Measurements from ENCODE around the gene ELMO2.

DNA sequence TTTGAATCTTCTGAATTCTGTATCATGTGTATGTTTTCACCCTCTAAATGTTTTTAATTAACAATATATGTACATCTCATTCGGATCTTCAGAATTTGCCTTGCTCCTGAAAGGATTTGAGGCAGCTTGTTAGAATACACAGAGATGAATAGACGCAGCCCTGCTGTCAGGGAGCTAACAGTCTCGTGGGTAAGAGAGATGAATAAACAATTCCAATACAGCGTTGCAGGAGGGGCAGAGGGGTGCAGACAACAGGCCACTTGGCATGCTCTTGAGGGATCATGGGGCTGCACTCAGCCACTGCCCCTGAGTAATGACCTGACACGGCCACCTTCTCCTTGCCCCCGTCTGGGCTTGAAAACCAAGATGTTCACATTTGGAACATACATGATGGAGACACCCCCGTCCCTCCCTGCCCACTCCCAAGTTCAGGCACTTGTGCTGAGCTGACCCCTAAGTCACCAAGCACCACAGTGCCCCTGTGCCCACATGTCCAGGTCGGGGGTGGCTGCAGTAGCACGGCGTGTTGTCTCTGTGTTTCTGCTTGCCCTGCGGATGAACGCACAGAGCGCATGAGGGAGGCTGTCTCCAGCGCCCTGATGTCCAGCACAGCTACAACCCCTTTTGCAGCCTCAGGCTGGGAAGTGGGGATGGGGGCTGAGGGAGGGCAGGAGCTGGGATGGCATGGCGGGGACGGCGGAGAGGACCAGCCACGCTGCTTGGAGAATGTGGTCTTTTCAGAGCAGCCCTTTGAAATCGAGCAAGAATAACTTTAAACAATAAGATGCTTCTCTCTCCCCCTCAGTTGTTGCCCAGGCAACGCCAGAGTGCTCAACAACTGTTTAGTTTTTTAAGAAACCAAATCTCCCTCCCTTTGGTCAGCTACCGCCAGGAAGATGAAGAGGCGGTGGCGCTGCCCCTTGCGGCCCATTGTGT lies 65.1 kb downstream of the ELMO2 start:
- TF ChIP-seq, protein P1, sequence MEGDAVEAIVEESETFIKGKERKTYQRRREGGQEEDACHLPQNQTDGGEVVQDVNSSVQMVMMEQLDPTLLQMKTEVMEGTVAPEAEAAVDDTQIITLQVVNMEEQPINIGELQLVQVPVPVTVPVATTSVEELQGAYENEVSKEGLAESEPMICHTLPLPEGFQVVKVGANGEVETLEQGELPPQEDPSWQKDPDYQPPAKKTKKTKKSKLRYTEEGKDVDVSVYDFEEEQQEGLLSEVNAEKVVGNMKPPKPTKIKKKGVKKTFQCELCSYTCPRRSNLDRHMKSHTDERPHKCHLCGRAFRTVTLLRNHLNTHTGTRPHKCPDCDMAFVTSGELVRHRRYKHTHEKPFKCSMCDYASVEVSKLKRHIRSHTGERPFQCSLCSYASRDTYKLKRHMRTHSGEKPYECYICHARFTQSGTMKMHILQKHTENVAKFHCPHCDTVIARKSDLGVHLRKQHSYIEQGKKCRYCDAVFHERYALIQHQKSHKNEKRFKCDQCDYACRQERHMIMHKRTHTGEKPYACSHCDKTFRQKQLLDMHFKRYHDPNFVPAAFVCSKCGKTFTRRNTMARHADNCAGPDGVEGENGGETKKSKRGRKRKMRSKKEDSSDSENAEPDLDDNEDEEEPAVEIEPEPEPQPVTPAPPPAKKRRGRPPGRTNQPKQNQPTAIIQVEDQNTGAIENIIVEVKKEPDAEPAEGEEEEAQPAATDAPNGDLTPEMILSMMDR (IDR thresholded peaks at IDR 0.05), result no peak
- TF ChIP-seq EP300 (IDR thresholded peaks at IDR 0.05), result no peak
